Mucosa of gallbladder (tissue), 1 donor: ENCODE results near the gene TBC1D1. TPM values are rescaled to one million over a fixed set of nuclear protein-coding genes. Genes with fewer than 3 reads are reported as not detected.
A peak's percentile ranks its signal among the peaks of the same experiment; 100 is the strongest.

ENCODE experiments used
- DNase-seq: peaks from one replicate; pipeline ENCODE4 v3.0.0-alpha.2; 2020; ENCODE audit warnings: low spot score
- total RNA-seq: library from RNA; stranded (reverse); gene quantifications from one replicate; pipeline ENCODE4 v1.2.1, GENCODE V29; 2021
- donor health status: DM: no; HTN: no; CAD: no.

Gene TBC1D1
- total RNA-seq, 1 donor from 2014 or later = 159 TPM

- DNase-seq = no peak
Measured at GRCh38 chr4:38169524-38169923, 278.6 kb downstream of the TBC1D1 start.

GRCh38 chr4:38170338-38171169, 279.7 kb downstream of the TBC1D1 start:
- DNase-seq = no peak

DNA sequence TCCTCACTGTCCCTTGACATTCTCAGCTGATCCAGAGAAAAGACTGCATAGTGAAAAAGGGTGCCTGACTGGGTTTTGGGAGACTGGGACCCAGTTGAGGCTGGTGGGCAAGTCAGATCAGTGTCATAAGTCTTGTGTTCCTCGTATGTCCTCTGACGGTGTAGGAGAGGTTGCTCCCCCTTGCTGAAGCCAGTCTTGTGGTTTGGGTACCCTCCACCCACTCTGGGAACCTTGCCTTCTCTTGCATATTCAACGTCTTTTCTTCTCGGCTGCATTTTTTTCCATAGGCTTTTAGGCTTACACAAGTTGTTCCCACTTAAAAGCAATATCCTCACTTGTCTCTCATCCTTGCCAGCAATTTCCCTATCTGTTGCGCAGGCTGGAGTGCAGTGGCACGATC, 281.2 kb downstream of the TBC1D1 start:
- DNase-seq = no peak

GRCh38 chr4:38173935-38174518, 283.1 kb downstream of the TBC1D1 start:
- DNase-seq = no peak

- no peak for DNase-seq
Measured at GRCh38 chr4:38174801-38175200, 283.9 kb downstream of the TBC1D1 start.

GRCh38 chr4:38176165-38176564, 285.3 kb downstream of the TBC1D1 start:
- no peak for DNase-seq

DNA sequence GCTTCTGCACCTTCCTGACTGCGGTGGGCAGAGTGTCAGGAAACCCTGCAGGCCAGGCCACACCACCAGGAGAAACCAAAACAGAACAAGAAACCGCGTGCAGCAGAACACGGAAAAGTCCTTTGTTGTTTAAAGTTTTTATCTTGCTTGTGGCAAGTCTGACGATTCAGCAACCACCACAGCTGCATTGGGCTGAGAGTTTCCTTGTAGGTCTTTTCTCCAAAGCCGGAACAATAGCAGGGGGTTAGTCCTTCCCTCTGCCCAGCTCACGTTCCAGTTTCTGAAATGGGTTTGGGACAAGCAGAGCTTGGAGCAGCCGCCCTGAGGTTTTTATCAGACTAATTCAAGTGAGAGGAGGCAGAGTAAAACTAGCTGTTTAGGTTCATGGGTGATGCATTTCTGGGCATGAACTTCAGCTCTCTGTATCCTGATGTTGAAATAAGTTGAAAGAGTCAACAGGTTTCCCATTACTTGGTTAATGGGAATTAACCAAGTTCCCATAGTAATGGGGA, 286.2 kb downstream of the TBC1D1 start:
- peak; percentile 53 for DNase-seq

- peak; percentile 51 for DNase-seq
Measured at GRCh38 chr4:38177641-38178391, 286.9 kb downstream of the TBC1D1 start.

- no peak for DNase-seq
Measured at GRCh38 chr4:38178392-38178995, 287.6 kb downstream of the TBC1D1 start.

GRCh38 chr4:38179690-38180377, 288.9 kb downstream of the TBC1D1 start:
- peak; percentile 83 for DNase-seq

DNA sequence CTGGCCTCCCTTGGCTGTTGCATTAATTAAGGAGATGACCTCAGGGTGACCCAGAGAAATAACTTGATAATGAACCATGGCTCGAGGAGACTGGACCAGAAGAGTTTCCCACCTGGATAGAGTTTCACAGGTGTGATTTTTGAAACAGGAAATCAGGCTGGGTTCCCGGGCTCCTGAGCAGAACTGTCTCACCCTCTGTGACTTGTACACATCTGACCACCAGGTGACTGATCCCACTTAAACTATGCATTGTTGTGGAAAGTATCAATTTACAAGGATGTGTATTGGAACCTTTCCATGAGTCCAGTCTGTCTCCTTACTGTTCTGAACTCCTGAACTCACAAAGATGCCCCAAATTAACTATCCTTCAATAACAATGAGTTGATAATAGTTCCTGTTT, 289.6 kb downstream of the TBC1D1 start:
- no peak for DNase-seq

DNA sequence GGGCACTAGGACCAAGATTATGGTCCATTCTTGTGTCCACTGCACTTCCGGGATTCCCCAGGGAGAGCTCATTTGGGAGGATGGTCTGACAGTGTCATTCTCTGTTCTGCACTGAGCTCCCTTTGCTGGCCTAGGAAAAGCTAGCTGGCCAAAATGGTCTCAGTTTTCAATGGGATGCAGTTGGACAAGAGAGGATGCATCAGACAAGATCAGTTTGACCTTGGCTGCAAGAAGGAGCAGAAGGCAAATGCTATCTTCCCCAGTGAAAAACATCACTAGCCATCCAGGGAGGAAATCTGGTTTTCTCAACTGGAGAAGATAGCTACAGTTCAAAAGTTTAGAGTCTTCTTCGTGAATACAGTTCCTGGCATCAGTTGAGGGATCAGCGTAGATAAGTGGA, 290.4 kb downstream of the TBC1D1 start:
- no peak for DNase-seq

DNA sequence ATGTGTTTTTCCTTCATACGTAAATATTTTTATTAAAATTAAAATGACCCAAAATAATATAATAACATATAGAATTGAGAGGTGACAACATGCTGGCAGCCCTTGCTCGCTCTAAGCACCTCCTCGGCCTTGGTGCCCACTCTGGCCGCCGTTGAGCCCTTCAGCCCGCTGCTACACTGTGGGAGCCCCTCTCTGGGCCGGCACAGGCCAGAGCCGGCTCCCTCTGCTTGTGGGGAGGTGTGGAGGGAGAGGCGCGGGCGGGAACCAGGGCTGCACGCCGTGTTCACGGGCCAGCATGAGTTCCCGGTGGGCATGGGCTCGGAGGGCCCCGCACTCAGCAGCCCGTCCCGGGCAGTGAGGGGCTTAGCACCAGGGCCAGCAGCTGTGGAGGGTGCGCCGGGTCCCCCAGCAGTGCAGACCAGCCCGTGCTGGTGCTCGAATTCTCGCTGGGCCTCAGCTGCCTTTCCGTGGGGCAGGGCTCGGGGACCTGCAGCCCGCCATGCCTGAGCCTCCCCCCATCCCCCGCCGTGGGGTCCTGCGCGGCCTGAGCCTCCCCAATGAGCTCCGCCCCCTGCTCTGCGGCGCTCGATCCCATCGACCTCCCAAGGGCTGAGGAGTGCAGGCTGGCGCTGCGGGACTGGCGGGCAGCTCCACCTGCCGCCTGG, 291.6 kb downstream of the TBC1D1 start:
- no peak for DNase-seq

GRCh38 chr4:38184404-38184803, 293.5 kb downstream of the TBC1D1 start:
- DNase-seq = no peak

DNA sequence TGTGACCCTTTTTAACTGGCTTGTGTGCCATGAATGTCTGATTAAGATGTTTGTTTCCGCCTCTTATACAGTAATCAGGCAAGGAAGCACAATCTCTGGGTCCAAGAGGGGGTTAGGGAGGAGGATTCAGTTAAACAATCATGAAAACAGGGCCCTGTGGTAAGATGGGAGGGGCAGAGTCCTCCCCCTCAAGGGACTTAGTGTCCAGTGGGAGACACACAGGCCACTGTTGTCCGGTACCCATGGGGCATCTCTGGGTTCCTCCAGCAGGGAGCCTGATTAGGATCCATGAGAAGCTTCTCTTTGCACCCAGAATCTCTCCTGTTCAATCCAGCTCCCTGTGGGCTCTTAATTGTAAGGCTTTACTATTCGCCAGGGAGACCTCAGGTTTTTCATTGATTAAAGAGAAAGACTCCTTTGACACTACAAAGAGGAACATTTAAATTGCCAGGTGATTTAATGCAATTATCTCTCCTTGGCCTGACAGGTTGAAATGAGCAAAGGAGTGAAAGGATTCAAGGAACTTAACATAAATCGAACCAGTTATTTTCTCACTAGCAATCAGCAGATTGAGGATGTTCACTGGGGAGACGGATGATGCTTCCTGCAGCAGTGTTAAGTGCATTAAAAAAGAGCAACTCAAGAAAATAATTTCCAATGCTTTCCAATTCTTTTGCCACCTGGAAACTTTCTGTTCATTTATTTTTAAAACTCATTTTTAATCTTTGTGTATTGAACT, 294.7 kb downstream of the TBC1D1 start:
- no peak for DNase-seq

DNA sequence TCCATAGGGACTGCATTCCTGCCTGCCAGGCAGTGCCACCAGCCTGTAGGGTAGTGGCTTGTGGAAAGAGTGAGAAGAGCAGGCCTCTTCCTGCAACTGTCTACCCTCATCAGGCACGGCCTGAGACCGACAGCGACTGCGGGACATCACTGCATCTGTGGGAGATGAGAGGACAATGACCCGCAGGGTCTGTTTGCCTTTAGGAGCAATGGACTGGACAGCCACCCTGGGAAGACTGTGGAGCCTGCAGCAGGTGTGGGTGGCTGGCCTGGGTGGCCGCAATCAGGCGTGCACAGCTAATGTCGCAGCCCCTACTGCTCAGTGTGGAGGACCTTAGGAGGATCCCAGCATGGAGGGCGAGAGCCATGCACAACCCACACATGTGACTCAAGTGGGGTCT, 297.3 kb downstream of the TBC1D1 start:
- DNase-seq = no peak

DNA sequence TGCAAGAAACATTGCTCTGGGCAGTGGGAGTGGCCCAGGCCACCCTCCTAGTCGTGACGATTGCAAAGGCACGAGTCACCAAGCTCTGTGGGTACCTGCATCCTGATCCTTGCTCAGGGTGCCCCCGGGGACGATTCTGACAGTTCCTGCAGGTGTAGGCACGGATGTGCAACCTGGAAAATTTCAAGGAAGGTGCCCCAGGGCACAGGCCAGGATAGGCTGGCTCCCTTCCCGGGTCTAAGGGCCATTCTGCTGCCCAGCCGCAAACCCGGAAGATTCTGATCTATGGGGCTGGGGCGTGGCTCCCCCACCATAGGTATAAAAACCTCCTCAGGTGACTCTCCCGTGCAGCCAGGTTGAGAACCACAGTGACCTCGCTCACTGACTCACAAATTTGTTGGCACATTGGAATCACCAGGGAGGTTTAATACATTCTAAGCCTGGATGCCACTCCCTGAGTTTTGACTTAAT, 297.8 kb downstream of the TBC1D1 start:
- DNase-seq = peak; percentile 33
